H1 (cell line): ENCODE measurements around the gene SNTN. TPM values are rescaled to one million over a fixed set of nuclear protein-coding genes. Genes with fewer than 3 reads are reported as not detected.

ENCODE experiments used
- CTCF ChIA-PET: fragments of 300-600 bp; sonication (Branson Sonifier 250); formaldehyde crosslinking; loops from one replicate; lab custom pipeline; 2021; ENCODE audit not compliant: partially characterized antibody; lab: Charles Lee
- POLR2A ChIA-PET: fragments of 300-600 bp; sonication (Branson Sonifier 250); formaldehyde crosslinking; loops from one replicate; lab custom pipeline; 2021; ENCODE audit warnings: inconsistent platforms; ENCODE audit not compliant: partially characterized antibody; lab: Charles Lee
- DNase-seq, 2 experiments: peaks; one replicate each; pipeline versions ENCODE4 v3.0.0 to v3.0.0-alpha.2; 2010 to 2022; ENCODE audit warnings: low spot score in 2 of 2, low read depth in 1 of 2, mixed read lengths in 1 of 2
- FAIRE-seq: peaks from 2 replicates; lab custom pipeline; 2011; peaks lifted over from hg19 to GRCh38; lab: Jason Lieb, UNC
- H2AFZ ChIP-seq: 2 replicates; pipeline ENCODE4 v1.8.1; 2012; ENCODE audit warnings: low read length, inconsistent platforms
- H2AK5ac ChIP-seq: 2 replicates; pipeline ENCODE4 v1.6.1; 2013; ENCODE audit warnings: low read depth, low read length
- H2BK120ac ChIP-seq: replicated peaks from 2 replicates; pipeline ENCODE3; 2013; ENCODE audit warnings: low read depth, low read length, inconsistent platforms
- H2BK12ac ChIP-seq: 2 replicates; pipeline ENCODE4 v1.6.1; 2013; ENCODE audit warnings: low read depth, low read length
- H2BK15ac ChIP-seq: 2 replicates; pipeline ENCODE4 v1.6.1; 2013; ENCODE audit warnings: low read length
- H2BK20ac ChIP-seq: 2 replicates; pipeline ENCODE4 v1.6.1; 2013; ENCODE audit warnings: low read length
- H2BK5ac ChIP-seq: 2 replicates; pipeline ENCODE4 v1.6.1; 2013; ENCODE audit warnings: low read depth, low read length
- H3K14ac ChIP-seq: 2 replicates; pipeline ENCODE4 v1.6.1; 2013; ENCODE audit warnings: inconsistent platforms; ENCODE audit not compliant: insufficient read length
- H3K18ac ChIP-seq: 2 replicates; pipeline ENCODE4 v1.6.1; 2013; ENCODE audit warnings: low read length; ENCODE audit errors: extremely low read depth
- H3K23ac ChIP-seq: 2 replicates; pipeline ENCODE4 v1.6.1; 2013; ENCODE audit warnings: inconsistent platforms; ENCODE audit not compliant: insufficient read length
- H3K23me2 ChIP-seq: 2 replicates; pipeline ENCODE4 v1.6.1; 2013; ENCODE audit warnings: low read depth, low read length
- H3K27ac ChIP-seq: 2 replicates; pipeline ENCODE4 v1.6.1; 2011; ENCODE audit warnings: low read depth, low read length, inconsistent platforms
- H3K27me3 ChIP-seq, 4 experiments: replicated peaks in 1 of 4; 1 replicate in 1 of 4; 2 replicates in 3 of 4; pipeline versions ENCODE4 v1.6.1 to v1.8.1; 2011 to 2013; ENCODE audit warnings: low read length in 3 of 4, mild to moderate bottlenecking in 3 of 4, inconsistent platforms in 2 of 4, mixed read lengths in 2 of 4, moderate library complexity in 1 of 4; ENCODE audit not compliant: control insufficient read depth in 3 of 4, insufficient read depth in 3 of 4; ENCODE audit errors: extremely low read depth in 1 of 4
- H3K36me3 ChIP-seq, 4 experiments: 2 replicates each; pipeline versions ENCODE4 v1.6.1 to v1.8.1; 2011 to 2013; ENCODE audit warnings: mild to moderate bottlenecking in 4 of 4, low read length in 3 of 4, moderate library complexity in 2 of 4, control low read depth in 1 of 4, inconsistent platforms in 1 of 4; ENCODE audit not compliant: insufficient read depth in 4 of 4, control insufficient read depth in 2 of 4
- H3K4ac ChIP-seq: replicated peaks from 2 replicates; pipeline ENCODE3; 2013; ENCODE audit warnings: low read length, low read depth, mixed read lengths, inconsistent platforms; ENCODE audit not compliant: insufficient read length
- H3K4me1 ChIP-seq, 4 experiments: replicated peaks in 1 of 4; 1 replicate in 1 of 4; 2 replicates in 3 of 4; pipeline versions ENCODE4 v1.6.1 to v1.8.1; 2011 to 2013; ENCODE audit warnings: low read length in 3 of 4, inconsistent platforms in 2 of 4, mixed read lengths in 1 of 4; ENCODE audit not compliant: insufficient read depth in 4 of 4, control insufficient read depth in 3 of 4
- H3K4me2 ChIP-seq, 2 experiments: 2 replicates each; pipeline versions ENCODE4 v1.6.1 to v1.8.1; 2011 to 2013; ENCODE audit warnings: low read depth in 2 of 2, low read length in 2 of 2, control low read depth in 1 of 2, inconsistent platforms in 1 of 2, mild to moderate bottlenecking in 1 of 2; ENCODE audit not compliant: insufficient read depth in 1 of 2
- H3K4me3 ChIP-seq, 4 experiments: fragments of 200-600, 300-600 bp in 1 of 4; sonication (generic), shearing (Covaris generic), sonication (Bioruptor Twin) in 1 of 4; 2 replicates each; pipeline versions ENCODE4 v1.5.1 to v1.8.1; 2011 to 2016; ENCODE audit warnings: low read length in 4 of 4, low read depth in 3 of 4, control low read depth in 2 of 4, inconsistent platforms in 2 of 4, mild to moderate bottlenecking in 2 of 4, mixed read lengths in 1 of 4, moderate library complexity in 1 of 4; ENCODE audit not compliant: insufficient read depth in 2 of 4; ENCODE audit errors: extremely low read depth in 1 of 4
- H3K56ac ChIP-seq: replicated peaks from 2 replicates; pipeline ENCODE3; 2013; ENCODE audit warnings: low read depth, mild to moderate bottlenecking, mixed read lengths, low read length, inconsistent platforms; ENCODE audit not compliant: insufficient read length
- H3K79me1 ChIP-seq: 2 replicates; pipeline ENCODE4 v1.6.1; 2013; ENCODE audit warnings: low read depth, low read length, control low read depth
- H3K79me2 ChIP-seq, 2 experiments: 2 replicates each; pipeline versions ENCODE4 v1.6.1 to v1.8.1; 2012 to 2013; ENCODE audit warnings: low read length in 2 of 2, mild to moderate bottlenecking in 2 of 2, inconsistent platforms in 1 of 2; ENCODE audit not compliant: insufficient read depth in 2 of 2, control insufficient read depth in 1 of 2
- H3K9ac ChIP-seq, 4 experiments: replicated peaks in 1 of 4; 1 replicate in 1 of 4; 2 replicates in 3 of 4; pipeline versions ENCODE4 v1.6.1 to v1.8.1; 2011 to 2013; ENCODE audit warnings: low read depth in 3 of 4, low read length in 3 of 4, control low read depth in 2 of 4, mild to moderate bottlenecking in 2 of 4, moderate library complexity in 2 of 4, inconsistent platforms in 1 of 4; ENCODE audit errors: extremely low read depth in 1 of 4
- H3K9me3 ChIP-seq, 2 experiments: 2 replicates each; pipeline versions ENCODE4 v1.6.1 to v1.8.1; 2012 to 2013; ENCODE audit warnings: mild to moderate bottlenecking in 2 of 2, moderate library complexity in 2 of 2, control low read depth in 1 of 2, inconsistent platforms in 1 of 2, low read depth in 1 of 2, low read length in 1 of 2, mixed read lengths in 1 of 2; ENCODE audit not compliant: insufficient read depth in 2 of 2
- H4K20me1 ChIP-seq, 2 experiments: replicated peaks in 1 of 2; 2 replicates each; pipeline versions ENCODE3 to v1.8.1; 2011 to 2013; ENCODE audit warnings: inconsistent platforms in 2 of 2, low read length in 2 of 2, mild to moderate bottlenecking in 1 of 2; ENCODE audit not compliant: insufficient read depth in 2 of 2, control insufficient read depth in 1 of 2
- H4K5ac ChIP-seq: 2 replicates; pipeline ENCODE4 v1.6.1; 2013; ENCODE audit warnings: low read length, low read depth, mixed read lengths, inconsistent platforms; ENCODE audit not compliant: insufficient read length
- H4K8ac ChIP-seq: 2 replicates; pipeline ENCODE4 v1.8.0; 2013; ENCODE audit warnings: mild to moderate bottlenecking, moderate library complexity, low read length, inconsistent platforms; ENCODE audit not compliant: insufficient read depth; ENCODE audit errors: extremely low read depth
- H4K91ac ChIP-seq: replicated peaks from 2 replicates; pipeline ENCODE3; 2013; ENCODE audit warnings: low read length, mixed read lengths, inconsistent platforms; ENCODE audit not compliant: insufficient read length
- ASH2L ChIP-seq: fragments of 200-600, 300-600 bp; sonication (generic); IDR thresholded peaks from one replicate; pipeline ENCODE4 v1.7.1; 2017; ENCODE audit warnings: low read length
- BACH1 ChIP-seq: IDR thresholded peaks from 2 replicates; pipeline ENCODE4 v1.6.1; 2012; ENCODE audit warnings: low read length, improper control_type of control experiment
- CHD1 ChIP-seq: IDR thresholded peaks from 2 replicates; pipeline ENCODE4 v1.6.1; 2012; ENCODE audit warnings: low read depth, low read length, improper control_type of control experiment
- EZH2 ChIP-seq: fragments of 200-600 bp; sonication (generic); IDR thresholded peaks from 2 replicates; pipeline ENCODE4 v1.7.1; 2012; ENCODE audit warnings: low read depth, mild to moderate bottlenecking, moderate library complexity, low read length, inconsistent platforms; ENCODE audit not compliant: severe bottlenecking
- KDM5A ChIP-seq: fragments of 200-600 bp; IDR thresholded peaks from 2 replicates; pipeline ENCODE4 v1.7.1; 2012; ENCODE audit warnings: mild to moderate bottlenecking, low read length, inconsistent platforms, mixed read lengths
- NRF1 ChIP-seq: IDR thresholded peaks from 2 replicates; pipeline ENCODE4 v1.6.1; 2011; ENCODE audit warnings: mild to moderate bottlenecking, low read depth, low read length, improper control_type of control experiment
- POLR2AphosphoS5 ChIP-seq: IDR thresholded peaks from 2 replicates; pipeline ENCODE4 v1.6.1; 2011; ENCODE audit warnings: low read depth, low read length
- POU5F1 ChIP-seq: IDR thresholded peaks from 2 replicates; pipeline ENCODE4 v1.6.1; 2011; ENCODE audit warnings: low read depth, mild to moderate bottlenecking, low read length, moderate library complexity
- SP2 ChIP-seq: IDR thresholded peaks from 2 replicates; pipeline ENCODE4 v1.6.1; 2012; ENCODE audit warnings: mild to moderate bottlenecking, low read length, inconsistent platforms
- WGBS, 2 experiments: shearing (Covaris generic) in 1 of 2; methylation state at CpG; one replicate each; pipeline versions ENCODE4 v1.1.6 to v1.1.7; 2013 to 2015; ENCODE audit warnings: low lambda C conversion rate in 2 of 2, mixed read lengths in 2 of 2, inconsistent platforms in 1 of 2, low coverage in 1 of 2, missing lambda C conversion rate in 1 of 2; ENCODE audit not compliant: insufficient replicate concordance in 2 of 2, insufficient coverage in 1 of 2, insufficient read length in 1 of 2; ENCODE audit errors: extremely low coverage in 1 of 2, missing lambda C conversion rate in 1 of 2; 5-methylcytosine and 5-hydroxymethylcytosine counted together
- polyA plus RNA-seq, 7 experiments: library from polyadenylated mRNA; depleted of rRNA in 3 of 7; stranded (reverse) in 5 of 7; unstranded in 2 of 7; fragments of >200 nt in 5 of 7; fragments of 200-250 nt in 2 of 7; gene quantifications; 1 replicate in 5 of 7; 2 replicates in 1 of 7; 4 replicates in 1 of 7; pipeline versions ENCODE4 v1.2.1 to v1.2.3, GENCODE V29; 2011 to 2013; ENCODE audit warnings: missing spikeins in 2 of 7, mixed read lengths in 2 of 7
- total RNA-seq: library from RNA; stranded (reverse); fragmentation: NEBNext Ultra II Directional; extraction: Animal tissue kit (Norgen Biotek cat#: 25700); gene quantifications from 2 replicates; pipeline ENCODE4 v1.2.1, GENCODE V29; 2021

SNTN gene
- total and polyA plus RNA-seq, 2 of the 8 experiments (the other 6 are each of a cell fraction or from before 2014, with no cell fraction given), result not detected

GRCh38 chr3:63654211-63654610 is 1.7 kb downstream of the SNTN start:
- Histone ChIP-seq H3K27ac (no peak overlapping the region), H2AFZ (no peak overlapping the region), H2BK120ac (no peak overlapping the region), H3K14ac (no peak overlapping the region), H3K23me2 (no peaks in the 10 kb centered on the region; the same call in 1 of the 2 replicates), H2BK15ac (no peak overlapping the region), H3K79me1 (no peaks in the 10 kb centered on the region), H3K4me2 (no peak overlapping the region), H3K79me2 (no peaks in the 10 kb centered on the region), H2BK5ac (no peak overlapping the region), H4K5ac (no peak overlapping the region), H3K23ac (no peak overlapping the region), H3K27me3 (no peaks in the 10 kb centered on the region), H3K4me3 (no peak overlapping the region), H3K4ac (no peak overlapping the region), H3K9ac (no peak overlapping the region), H3K4me1 (no peaks in the 10 kb centered on the region), H2AK5ac (no peak overlapping the region), H4K20me1 (no peaks in the 10 kb centered on the region), H3K56ac (no peak overlapping the region), H2BK12ac (no peak overlapping the region), H3K9me3 (no peaks in the 10 kb centered on the region), H2BK20ac (no peak overlapping the region), H4K8ac (no peak overlapping the region), H3K36me3 (no peaks in the 10 kb centered on the region), H4K91ac (no peak overlapping the region), H3K18ac (no peak overlapping the region)
- FAIRE-seq, result no peak
- 78% methylated on average over 4 of the region's 4 CpGs; no CpG with 5 or more reads in 1 of the 2 experiments for WGBS, 2 experiments
- ChIA-PET POLR2A (no interaction called here), CTCF (no interaction called here)
- DNase-seq, result no peak
- no peak for TF ChIP-seq CHD1
- TF ChIP-seq EZH2, result no peak
- no peak for TF ChIP-seq KDM5A
- TF ChIP-seq NRF1, result no peak
- no peak for TF ChIP-seq ASH2L
- TF ChIP-seq POLR2AphosphoS5, result no peak
- no peak for TF ChIP-seq POU5F1
- no peak for TF ChIP-seq SP2
- TF ChIP-seq BACH1, result no peak
